Ovary (tissue), 3 donors: Measurements from ENCODE around the gene GFRA3.
"Not testable (repeated sequence)": the region's sequence is repeated elsewhere in the genome, so short reads cannot be mapped to it uniquely, and the experiment has no call there.

Source experiments
- POLR2A ChIP-seq: fragments of 450-650 bp; IDR thresholded peaks from one replicate; pipeline ENCODE4 v1.6.1; 2017; ENCODE audit warnings: antibody characterized with exemption, mild to moderate bottlenecking, moderate library complexity
- TF ChIP-seq, protein P1 (sequence below), 3 donors: fragments of 450-650 bp in 2 of 3; fragments of 200-600 bp in 1 of 3; IDR thresholded peaks; one replicate each; pipeline versions ENCODE4 v1.5.1 to v1.8.0; 2016 to 2022; ENCODE audit warnings: antibody characterized with exemption in 3 of 3, mild to moderate bottlenecking in 1 of 3
- donor health status: DM: no; HTN: no; CAD: no.

DNA sequence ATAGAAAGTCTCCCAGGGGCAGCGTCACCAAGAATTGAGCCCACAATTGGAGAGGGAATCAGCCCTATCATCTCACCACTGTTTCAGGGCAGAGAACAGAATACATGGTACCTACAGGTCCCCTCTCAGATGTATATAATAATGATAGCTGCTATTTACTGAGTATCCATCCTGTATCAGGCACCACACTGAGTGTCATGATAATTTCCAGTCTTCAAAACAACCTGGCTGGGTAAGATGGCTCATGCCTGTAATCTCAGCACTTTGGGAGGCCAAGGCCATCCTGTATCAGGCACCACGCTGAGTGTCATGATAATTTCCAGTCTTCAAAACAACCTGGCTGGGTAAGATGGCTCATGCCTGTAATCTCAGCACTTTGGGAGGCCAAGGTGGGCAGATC is 26.6 kb downstream of the GFRA3 start:
- TF ChIP-seq, protein P1, sequence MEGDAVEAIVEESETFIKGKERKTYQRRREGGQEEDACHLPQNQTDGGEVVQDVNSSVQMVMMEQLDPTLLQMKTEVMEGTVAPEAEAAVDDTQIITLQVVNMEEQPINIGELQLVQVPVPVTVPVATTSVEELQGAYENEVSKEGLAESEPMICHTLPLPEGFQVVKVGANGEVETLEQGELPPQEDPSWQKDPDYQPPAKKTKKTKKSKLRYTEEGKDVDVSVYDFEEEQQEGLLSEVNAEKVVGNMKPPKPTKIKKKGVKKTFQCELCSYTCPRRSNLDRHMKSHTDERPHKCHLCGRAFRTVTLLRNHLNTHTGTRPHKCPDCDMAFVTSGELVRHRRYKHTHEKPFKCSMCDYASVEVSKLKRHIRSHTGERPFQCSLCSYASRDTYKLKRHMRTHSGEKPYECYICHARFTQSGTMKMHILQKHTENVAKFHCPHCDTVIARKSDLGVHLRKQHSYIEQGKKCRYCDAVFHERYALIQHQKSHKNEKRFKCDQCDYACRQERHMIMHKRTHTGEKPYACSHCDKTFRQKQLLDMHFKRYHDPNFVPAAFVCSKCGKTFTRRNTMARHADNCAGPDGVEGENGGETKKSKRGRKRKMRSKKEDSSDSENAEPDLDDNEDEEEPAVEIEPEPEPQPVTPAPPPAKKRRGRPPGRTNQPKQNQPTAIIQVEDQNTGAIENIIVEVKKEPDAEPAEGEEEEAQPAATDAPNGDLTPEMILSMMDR (IDR thresholded peaks at IDR 0.05): not testable (repeated sequence)
- not testable (repeated sequence) for TF ChIP-seq POLR2A
